GM10266 (cell line): ENCODE data around the gene CDH23.
A peak's percentile ranks its signal among the peaks of the same experiment; 100 is the strongest.

Source experiments
- DNase-seq: peaks from one replicate; pipeline ENCODE4 v3.0.0; 2012; ENCODE audit errors: extremely low spot score
- TF ChIP-seq, protein P1 (sequence below): IDR thresholded peaks from 2 replicates; pipeline ENCODE4 v1.5.1; 2012; ENCODE audit warnings: mild to moderate bottlenecking, low read depth; ENCODE audit not compliant: control insufficient read depth, insufficient read depth; ENCODE audit errors: missing control alignments

CDH23 gene

DNA sequence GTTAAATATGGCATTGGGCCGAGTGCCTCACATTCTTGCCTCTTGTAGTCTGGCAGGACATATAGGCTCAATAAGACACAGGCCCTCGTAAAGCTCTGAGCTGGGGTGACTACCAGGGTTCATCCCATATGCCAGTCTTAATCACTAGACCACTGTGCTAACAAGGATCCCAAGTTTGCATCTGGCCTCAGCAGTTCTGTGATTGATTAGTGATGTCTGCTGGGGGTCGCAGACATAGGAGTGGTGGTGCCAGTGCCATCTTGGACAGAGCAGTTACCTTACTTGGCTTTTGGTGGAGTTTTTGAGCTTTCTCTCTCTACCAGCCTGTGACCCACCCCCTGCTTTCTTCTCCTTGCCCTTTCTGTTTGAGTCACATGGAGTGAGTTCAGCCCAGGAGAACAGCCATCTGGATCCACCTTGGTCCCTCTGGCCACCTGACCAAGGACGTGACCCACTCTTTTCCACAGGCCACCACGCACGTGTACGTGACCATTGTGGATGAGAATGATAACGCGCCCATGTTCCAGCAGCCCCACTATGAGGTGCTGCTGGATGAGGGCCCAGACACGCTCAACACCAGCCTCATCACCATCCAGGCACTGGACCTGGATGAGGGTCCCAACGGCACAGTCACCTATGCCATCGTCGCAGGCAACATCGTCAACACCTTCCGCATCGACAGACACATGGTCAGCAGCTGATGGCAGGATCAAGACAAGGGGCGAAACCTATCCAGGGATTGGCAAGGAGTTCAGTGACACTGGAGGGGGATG is 380.7 kb downstream of the CDH23 start:
- no peak for DNase-seq

DNA sequence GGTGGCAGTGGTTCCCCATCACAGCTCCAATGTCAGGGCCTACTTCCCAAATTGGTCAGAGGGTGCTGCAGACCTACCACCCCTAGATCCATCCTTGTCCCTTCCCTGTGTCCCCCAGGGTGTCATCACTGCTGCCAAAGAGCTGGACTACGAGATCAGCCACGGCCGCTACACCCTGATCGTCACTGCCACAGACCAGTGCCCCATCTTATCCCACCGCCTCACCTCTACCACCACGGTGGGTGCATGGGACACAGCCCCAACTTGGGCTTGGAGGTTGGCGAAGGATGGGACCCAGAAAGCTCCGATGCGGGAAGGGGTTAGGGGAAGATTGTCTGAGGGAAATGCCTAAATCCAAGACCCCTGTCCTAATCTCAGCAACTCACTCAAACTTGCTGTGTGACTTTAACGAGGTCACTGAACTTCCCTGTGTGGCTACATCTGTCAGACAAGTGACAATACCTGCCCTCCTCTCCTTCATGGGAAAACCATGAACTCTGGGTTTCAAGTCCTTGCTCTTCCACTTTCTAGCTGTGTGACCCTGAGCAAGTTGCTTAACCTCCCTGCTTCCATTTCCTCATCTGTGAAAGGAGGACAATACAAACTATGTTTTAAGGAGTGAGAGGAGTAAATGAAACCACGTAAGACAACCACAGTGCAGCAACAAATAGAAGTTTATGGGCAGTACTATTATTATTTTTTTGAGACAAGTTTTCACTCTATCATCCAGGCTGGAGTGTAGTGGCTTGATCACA is 381.5 kb downstream of the CDH23 start:
- DNase-seq, result no peak
- TF ChIP-seq, protein P1, sequence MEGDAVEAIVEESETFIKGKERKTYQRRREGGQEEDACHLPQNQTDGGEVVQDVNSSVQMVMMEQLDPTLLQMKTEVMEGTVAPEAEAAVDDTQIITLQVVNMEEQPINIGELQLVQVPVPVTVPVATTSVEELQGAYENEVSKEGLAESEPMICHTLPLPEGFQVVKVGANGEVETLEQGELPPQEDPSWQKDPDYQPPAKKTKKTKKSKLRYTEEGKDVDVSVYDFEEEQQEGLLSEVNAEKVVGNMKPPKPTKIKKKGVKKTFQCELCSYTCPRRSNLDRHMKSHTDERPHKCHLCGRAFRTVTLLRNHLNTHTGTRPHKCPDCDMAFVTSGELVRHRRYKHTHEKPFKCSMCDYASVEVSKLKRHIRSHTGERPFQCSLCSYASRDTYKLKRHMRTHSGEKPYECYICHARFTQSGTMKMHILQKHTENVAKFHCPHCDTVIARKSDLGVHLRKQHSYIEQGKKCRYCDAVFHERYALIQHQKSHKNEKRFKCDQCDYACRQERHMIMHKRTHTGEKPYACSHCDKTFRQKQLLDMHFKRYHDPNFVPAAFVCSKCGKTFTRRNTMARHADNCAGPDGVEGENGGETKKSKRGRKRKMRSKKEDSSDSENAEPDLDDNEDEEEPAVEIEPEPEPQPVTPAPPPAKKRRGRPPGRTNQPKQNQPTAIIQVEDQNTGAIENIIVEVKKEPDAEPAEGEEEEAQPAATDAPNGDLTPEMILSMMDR, result no peak

More for the DNA sequence above, 380.7 kb downstream of the CDH23 start:
- TF ChIP-seq, protein P1, result no peak

GRCh38 chr10:71779641-71780040 is 382.9 kb downstream of the CDH23 start:
- TF ChIP-seq, protein P1, result no peak
- no peak for DNase-seq

- DNase-seq, result no peak
- TF ChIP-seq, protein P1, result no peak
These were observed 383.4 kb downstream of the CDH23 start for GRCh38 chr10:71780156-71780555.

- TF ChIP-seq, protein P1, result peak; percentile 24
- DNase-seq, result no peak
These were observed 384.0 kb downstream of the CDH23 start for GRCh38 chr10:71780719-71781118.

DNA sequence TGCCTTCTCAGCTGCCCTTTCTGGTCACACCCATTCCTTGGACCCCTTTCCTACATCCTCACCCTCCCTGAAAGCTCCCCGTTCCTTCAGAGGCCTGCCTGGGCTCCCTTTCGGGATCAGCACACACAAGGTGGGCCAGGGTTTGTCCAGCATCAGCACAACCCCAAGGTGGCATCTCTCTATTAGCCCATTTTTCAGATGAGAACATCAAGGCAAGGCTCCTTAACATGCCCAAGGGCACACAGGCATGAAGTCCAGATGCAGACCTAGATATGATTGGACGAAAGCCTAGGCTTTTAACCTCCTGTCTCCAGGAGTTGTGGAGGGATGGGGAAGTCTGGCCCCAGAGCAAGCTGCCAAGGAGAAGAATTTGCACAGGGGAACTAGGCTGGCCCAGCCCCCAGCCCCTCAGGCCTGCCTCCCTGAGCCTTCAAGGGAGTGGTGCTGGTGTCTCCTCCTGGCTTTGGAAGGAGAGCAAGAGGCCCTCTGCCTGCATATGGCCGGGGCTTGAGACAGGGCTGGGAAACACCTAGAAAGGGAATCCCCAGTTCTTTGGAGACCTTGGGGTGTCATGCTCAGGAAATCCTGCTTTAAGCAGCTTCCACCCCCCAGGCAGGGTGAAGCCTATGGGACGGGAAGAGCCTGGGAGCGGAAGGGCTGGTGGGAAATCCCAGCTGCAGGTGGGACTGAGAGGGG is 385.6 kb downstream of the CDH23 start:
- TF ChIP-seq, protein P1, result no peak

More for the DNA sequence above, 385.6 kb downstream of the CDH23 start:
- no peak for DNase-seq
